K562 (cell line): ENCODE measurements around the gene P2RY4. TPM values are rescaled to one million over a fixed set of nuclear protein-coding genes. Genes with fewer than 3 reads are reported as not detected.

Source experiments
- ATAC-seq: fragments of 200-7000 bp; cut with Tn5 transposase; 3 replicates; pipeline ENCODE4 v1.9.1; 2020; ENCODE audit warnings: moderate library complexity
- BruUV-seq: library from RNA; stranded (reverse); fragments of 400-500 nt; replicated peaks from 2 replicates; lab custom pipeline; 2021; lab: Mats Ljungman, UMichigan
- CTCF ChIA-PET: fragments of 300-600 bp; formaldehyde crosslinking; extraction: SDS; loops from one replicate; lab custom pipeline; 2021; ENCODE audit warnings: low intra/inter-chr PET ratio; lab: Yijun Ruan, JAX
- POLR2A ChIA-PET: fragments of 300-600, 350-650 bp; sonication (Branson Sonifier 250); formaldehyde crosslinking; extraction: SDS; loops from one replicate; lab custom pipeline; 2021; ENCODE audit warnings: antibody characterized with exemption, inconsistent platforms; lab: Yijun Ruan, JAX
- DNase-seq, 4 experiments: peaks; one replicate each; pipeline versions ENCODE4 v3.0.0 to v3.0.0-alpha.2; 2011 to 2018; ENCODE audit warnings: low spot score in 3 of 4, mixed read lengths in 3 of 4; ENCODE audit errors: extremely low read depth in 1 of 4
- FAIRE-seq: peaks from 2 replicates; lab custom pipeline; 2011; peaks lifted over from hg19 to GRCh38; lab: Jason Lieb, UNC
- H2AFZ ChIP-seq: 2 replicates; pipeline ENCODE4 v1.6.0; 2011; ENCODE audit warnings: low read depth, low read length, control low read depth, inconsistent platforms
- H3K27ac ChIP-seq: fragments of 200-600 bp; 3 replicates; pipeline ENCODE4 v1.8.0; 2011; ENCODE audit warnings: low read depth, mild to moderate bottlenecking, control low read depth, inconsistent platforms, low read length, moderate library complexity, mixed read lengths; ENCODE audit errors: extremely low read depth
- H3K27me3 ChIP-seq, 2 experiments: fragments of 300-600 bp in 1 of 2; 2 replicates in 1 of 2; 3 replicates in 1 of 2; pipeline versions ENCODE4 v1.6.0 to v1.8.0; 2011; ENCODE audit warnings: inconsistent platforms in 2 of 2, low read length in 2 of 2, mild to moderate bottlenecking in 1 of 2, mixed read lengths in 1 of 2, moderate library complexity in 1 of 2; ENCODE audit not compliant: control insufficient read depth in 2 of 2, insufficient read depth in 2 of 2
- H3K36me3 ChIP-seq: fragments of 300-600 bp; 3 replicates; pipeline ENCODE4 v1.8.0; 2011; ENCODE audit warnings: mild to moderate bottlenecking, low read length, inconsistent platforms; ENCODE audit not compliant: control insufficient read depth, insufficient read depth
- H3K4me1 ChIP-seq, 2 experiments: fragments of 200-600 bp in 1 of 2; replicated peaks in 1 of 2; 2 replicates in 1 of 2; 3 replicates in 1 of 2; pipeline versions ENCODE4 v1.5.1 to v1.8.0; 2011; ENCODE audit warnings: inconsistent platforms in 2 of 2, low read length in 2 of 2, mild to moderate bottlenecking in 1 of 2, mixed read lengths in 1 of 2, moderate library complexity in 1 of 2; ENCODE audit not compliant: control insufficient read depth in 2 of 2, insufficient read depth in 2 of 2
- H3K4me2 ChIP-seq: 2 replicates; pipeline ENCODE4 v1.6.1; 2011; ENCODE audit warnings: low read length, control low read depth, inconsistent platforms, mixed read lengths; ENCODE audit not compliant: insufficient read depth
- H3K4me3 ChIP-seq: fragments of 200-600 bp; sonication (generic), shearing (Covaris generic); 2 replicates; pipeline ENCODE4 v1.5.1; 2016; ENCODE audit warnings: control low read depth, inconsistent platforms
- H3K79me2 ChIP-seq: fragments of 200-600 bp; 3 replicates; pipeline ENCODE4 v1.8.0; 2011; ENCODE audit warnings: low read length, inconsistent platforms; ENCODE audit not compliant: control insufficient read depth, insufficient read depth
- H3K9ac ChIP-seq, 2 experiments: 2 replicates each; pipeline versions ENCODE4 v1.6.0 to v1.6.1; 2011; ENCODE audit warnings: low read depth in 2 of 2, low read length in 2 of 2, control low read depth in 1 of 2, inconsistent platforms in 1 of 2, mild to moderate bottlenecking in 1 of 2, mixed read lengths in 1 of 2; ENCODE audit not compliant: insufficient read depth in 1 of 2
- H3K9me1 ChIP-seq: one replicate; pipeline ENCODE4 v1.6.0; 2011; ENCODE audit warnings: inconsistent platforms, mild to moderate bottlenecking, low read length, moderate library complexity; ENCODE audit not compliant: control insufficient read depth, insufficient read depth
- H3K9me3 ChIP-seq: replicated peaks from 2 replicates; pipeline ENCODE4 v1.5.1; 2011; ENCODE audit warnings: low read depth, low read length, inconsistent platforms; ENCODE audit not compliant: control insufficient read depth, insufficient read depth
- H4K20me1 ChIP-seq: replicated peaks from 2 replicates; pipeline ENCODE4 v1.6.1; 2011; ENCODE audit warnings: low read length, inconsistent platforms, mixed read lengths; ENCODE audit not compliant: control insufficient read depth, insufficient read depth
- ARNT ChIP-seq, 2 experiments: fragments of 450-650 bp; IDR thresholded peaks; 2 replicates each; pipeline ENCODE4 v1.6.1; 2016; ENCODE audit warnings: mild to moderate bottlenecking in 1 of 2
- BRF1 ChIP-seq: IDR thresholded peaks from 3 replicates; pipeline ENCODE4 v1.6.1; 2011; ENCODE audit warnings: borderline replicate concordance, mild to moderate bottlenecking; ENCODE audit not compliant: insufficient read length; ENCODE audit errors: extremely low read depth
- MEIS2 ChIP-seq: fragments of 450-650 bp; IDR thresholded peaks from 2 replicates; pipeline ENCODE4 v1.6.1; 2014; ENCODE audit warnings: mild to moderate bottlenecking; ENCODE audit not compliant: partially characterized antibody
- MXI1 ChIP-seq: IDR thresholded peaks from 2 replicates; pipeline ENCODE4 v1.6.1; 2011; ENCODE audit warnings: low read depth, mild to moderate bottlenecking, improper control_type of control experiment, low read length
- NR2C1 ChIP-seq, 2 experiments: fragments of 450-650 bp; IDR thresholded peaks; 2 replicates each; pipeline ENCODE4 v1.6.1; 2017; ENCODE audit warnings: mild to moderate bottlenecking in 2 of 2, antibody characterized with exemption in 1 of 2, inconsistent platforms in 1 of 2, missing compliant biosample characterization in 1 of 2, missing genetic modification characterization in 1 of 2
- RAD51 ChIP-seq: fragments of 450-650 bp; IDR thresholded peaks from 2 replicates; pipeline ENCODE4 v1.7.1; 2016; ENCODE audit warnings: low read depth, mild to moderate bottlenecking, borderline replicate concordance
- TCF7L2 ChIP-seq: fragments of 150-350 bp; IDR thresholded peaks from 2 replicates; pipeline ENCODE4 v1.6.1; 2016; ENCODE audit warnings: low read depth, mild to moderate bottlenecking, low read length, moderate library complexity
- ZBTB7A ChIP-seq: IDR thresholded peaks from 2 replicates; pipeline ENCODE4 v1.6.1; 2011; ENCODE audit warnings: low read depth, mild to moderate bottlenecking, low read length, moderate library complexity, borderline replicate concordance; ENCODE audit not compliant: control insufficient read depth
- ZNF212 ChIP-seq: fragments of 450-650 bp; formaldehyde crosslinking; IDR thresholded peaks from 2 replicates; pipeline ENCODE4 v1.4.0; 2020; ENCODE audit warnings: mild to moderate bottlenecking
- ZNF436 ChIP-seq: fragments of 250-450, 450-650 bp; sonication (Bioruptor Pico); formaldehyde crosslinking; IDR thresholded peaks from 2 replicates; pipeline ENCODE4 v1.7.0; 2020; ENCODE audit warnings: mild to moderate bottlenecking
- ZNF583 ChIP-seq: fragments of 250-450 bp; sonication (Bioruptor Pico); IDR thresholded peaks from 2 replicates; pipeline ENCODE4 v1.4.0; 2020
- ZSCAN32 ChIP-seq: fragments of 450-650 bp; formaldehyde crosslinking; IDR thresholded peaks from 2 replicates; pipeline ENCODE4 v1.4.0; 2020; ENCODE audit warnings: mild to moderate bottlenecking, moderate library complexity
- WGBS: fragments of 100-300 bp; shearing (Covaris generic); methylation state at CpG from one replicate; pipeline ENCODE4 v1.1.6; 2016; ENCODE audit warnings: low coverage, mixed read lengths; ENCODE audit not compliant: insufficient coverage; ENCODE audit errors: missing lambda C conversion rate; 5-methylcytosine and 5-hydroxymethylcytosine counted together
- in situ Hi-C: fragments of 300-500 bp; cut with MboI; formaldehyde crosslinking; loops from 4 replicates; pipeline ENCODE4 v1.15.0; 2018; ENCODE audit warnings: inconsistent platforms, mixed read lengths
- intact Hi-C: fragments of 100-400 bp; cut with micrococcal nuclease; formaldehyde crosslinking; loops from 2 replicates; pipeline ENCODE4 v1.14.2; 2022
- polyA plus RNA-seq, 8 experiments: library from polyadenylated mRNA; depleted of rRNA in 4 of 8; stranded (reverse) in 5 of 8; unstranded in 3 of 8; fragments of >200 nt; fragmentation: Nextera tagmentation in 2 of 8; fragmentation: Illumina TruSeq in 1 of 8; extraction: Ambion mirVana in 2 of 8; extraction: Trizol in 1 of 8; gene quantifications; 2 replicates each; pipeline versions ENCODE4 v1.2.1 to v1.2.3, GENCODE V29; 2011 to 2014; ENCODE audit warnings: inconsistent platforms in 1 of 8, missing spikeins in 1 of 8
- total RNA-seq, 7 experiments: library from RNA; depleted of rRNA in 6 of 7; stranded (reverse); fragments of >200 nt in 6 of 7; fragmentation: Illumina TruSeq in 2 of 7; extraction: Trizol in 2 of 7; gene quantifications; 2 replicates each; pipeline versions ENCODE4 v1.2.1 to v1.2.3, GENCODE V29; 2011 to 2021; ENCODE audit warnings: low replicate concordance in 1 of 7
- TF ChIP-seq, protein P1 (sequence below): fragments of 450-650 bp; formaldehyde crosslinking; IDR thresholded peaks from 2 replicates; pipeline ENCODE4 v1.4.0; 2022; ENCODE audit warnings: missing genetic modification characterization
- TF ChIP-seq, protein P2 (sequence below): fragments of 150-350 bp; IDR thresholded peaks from 2 replicates; pipeline ENCODE4 v1.6.1; 2014; ENCODE audit warnings: low read depth, mild to moderate bottlenecking, low read length, borderline replicate concordance
- TF ChIP-seq, protein P3 (sequence below), 2 experiments: fragments of 450-650 bp; IDR thresholded peaks; 2 replicates each; pipeline ENCODE4 v1.6.1; 2016
- TF ChIP-seq, protein P4 (sequence below): sonication (generic); formaldehyde crosslinking; IDR thresholded peaks from 2 replicates; pipeline ENCODE4 v1.5.0; 2020; ENCODE audit warnings: missing genetic modification reagents

The P2RY4 gene
- total and polyA plus RNA-seq, 9 of the 15 experiments (the other 6 are each of a cell fraction or from before 2014, with no cell fraction given) = not detected

DNA sequence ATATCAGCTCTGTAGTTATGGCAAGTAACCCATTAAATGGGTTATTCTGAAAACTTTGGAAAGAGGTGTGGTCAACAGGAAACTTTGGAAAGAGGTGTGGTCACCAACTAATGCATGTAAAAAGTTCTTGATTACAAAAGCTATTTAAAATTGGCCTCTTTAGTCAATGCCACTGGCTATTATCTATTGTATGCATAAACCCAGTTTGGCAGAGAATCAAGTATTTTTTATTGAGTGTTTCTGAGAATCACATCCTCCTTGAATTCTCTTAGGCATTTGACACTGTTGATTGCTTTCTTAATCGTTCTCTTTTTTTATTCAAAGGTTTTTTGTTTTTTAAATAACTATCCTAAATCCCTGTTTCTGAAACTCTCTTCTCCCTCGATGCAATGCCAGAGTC, 7.5 kb downstream of the P2RY4 start (continued):
- TF ChIP-seq, protein P1, sequence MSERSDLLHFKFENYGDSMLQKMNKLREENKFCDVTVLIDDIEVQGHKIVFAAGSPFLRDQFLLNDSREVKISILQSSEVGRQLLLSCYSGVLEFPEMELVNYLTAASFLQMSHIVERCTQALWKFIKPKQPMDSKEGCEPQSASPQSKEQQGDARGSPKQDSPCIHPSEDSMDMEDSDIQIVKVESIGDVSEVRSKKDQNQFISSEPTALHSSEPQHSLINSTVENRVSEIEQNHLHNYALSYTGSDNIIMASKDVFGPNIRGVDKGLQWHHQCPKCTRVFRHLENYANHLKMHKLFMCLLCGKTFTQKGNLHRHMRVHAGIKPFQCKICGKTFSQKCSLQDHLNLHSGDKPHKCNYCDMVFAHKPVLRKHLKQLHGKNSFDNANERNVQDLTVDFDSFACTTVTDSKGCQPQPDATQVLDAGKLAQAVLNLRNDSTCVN = no peak
- TF ChIP-seq ZNF436 (CRISPR knock-in tag) (no peak), NR2C1 (IDR thresholded peaks at IDR 0.05) (no peak), NR2C1 (tag; IDR thresholded peaks at IDR 0.05) (no peak)
- TF ChIP-seq, protein P2, sequence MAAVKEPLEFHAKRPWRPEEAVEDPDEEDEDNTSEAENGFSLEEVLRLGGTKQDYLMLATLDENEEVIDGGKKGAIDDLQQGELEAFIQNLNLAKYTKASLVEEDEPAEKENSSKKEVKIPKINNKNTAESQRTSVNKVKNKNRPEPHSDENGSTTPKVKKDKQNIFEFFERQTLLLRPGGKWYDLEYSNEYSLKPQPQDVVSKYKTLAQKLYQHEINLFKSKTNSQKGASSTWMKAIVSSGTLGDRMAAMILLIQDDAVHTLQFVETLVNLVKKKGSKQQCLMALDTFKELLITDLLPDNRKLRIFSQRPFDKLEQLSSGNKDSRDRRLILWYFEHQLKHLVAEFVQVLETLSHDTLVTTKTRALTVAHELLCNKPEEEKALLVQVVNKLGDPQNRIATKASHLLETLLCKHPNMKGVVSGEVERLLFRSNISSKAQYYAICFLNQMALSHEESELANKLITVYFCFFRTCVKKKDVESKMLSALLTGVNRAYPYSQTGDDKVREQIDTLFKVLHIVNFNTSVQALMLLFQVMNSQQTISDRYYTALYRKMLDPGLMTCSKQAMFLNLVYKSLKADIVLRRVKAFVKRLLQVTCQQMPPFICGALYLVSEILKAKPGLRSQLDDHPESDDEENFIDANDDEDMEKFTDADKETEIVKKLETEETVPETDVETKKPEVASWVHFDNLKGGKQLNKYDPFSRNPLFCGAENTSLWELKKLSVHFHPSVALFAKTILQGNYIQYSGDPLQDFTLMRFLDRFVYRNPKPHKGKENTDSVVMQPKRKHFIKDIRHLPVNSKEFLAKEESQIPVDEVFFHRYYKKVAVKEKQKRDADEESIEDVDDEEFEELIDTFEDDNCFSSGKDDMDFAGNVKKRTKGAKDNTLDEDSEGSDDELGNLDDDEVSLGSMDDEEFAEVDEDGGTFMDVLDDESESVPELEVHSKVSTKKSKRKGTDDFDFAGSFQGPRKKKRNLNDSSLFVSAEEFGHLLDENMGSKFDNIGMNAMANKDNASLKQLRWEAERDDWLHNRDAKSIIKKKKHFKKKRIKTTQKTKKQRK = no peak

DNA sequence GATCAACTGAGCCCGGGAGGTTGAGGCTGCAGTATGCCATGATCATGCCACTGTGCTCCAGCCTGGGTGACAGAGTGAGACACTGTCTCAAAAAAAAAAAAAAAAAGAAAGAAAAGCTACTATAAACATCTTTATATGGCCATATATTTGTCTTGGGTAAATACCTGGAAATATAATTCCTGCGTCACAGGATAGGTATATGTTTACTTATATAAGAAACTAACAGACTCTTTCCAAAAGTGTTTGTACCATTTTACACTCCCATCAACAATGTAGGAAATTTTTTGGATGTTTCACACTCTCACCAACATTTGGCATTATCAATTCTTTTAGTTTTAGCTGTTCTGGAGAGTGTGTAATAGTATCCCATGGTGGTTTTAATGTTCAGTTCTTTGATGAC, 12.8 kb downstream of the P2RY4 start:
- no peak overlapping the region for H3K27ac ChIP-seq
- H3K27me3 ChIP-seq = peaks cover 0 to 5% of the 10 kb centered on the region in 2 experiments; a peak in 2 of 5 replicates
- H2AFZ ChIP-seq = no peak overlapping the region
- H3K36me3 ChIP-seq = no peaks in the 10 kb centered on the region
- no peak overlapping the region for H3K4me2 ChIP-seq
- in situ Hi-C loops = no loop called here
- H3K4me1 ChIP-seq = no peaks in the 10 kb centered on the region
- no peaks in the 10 kb centered on the region for H3K9me1 ChIP-seq
- no peak overlapping the region for H3K4me3 ChIP-seq
- 0% methylated on average over 2 of the region's 2 CpGs for WGBS
- H3K79me2 ChIP-seq = no peaks in the 10 kb centered on the region
- CTCF ChIA-PET = no interaction called here
- H3K9me3 ChIP-seq = no peaks in the 10 kb centered on the region
- FAIRE-seq (no peak), ATAC-seq (no peak), DNase-seq (no peak)
- H3K9ac ChIP-seq = no peak overlapping the region
- intact Hi-C loops = no loop called here
- POLR2A ChIA-PET = no interaction called here
- no TSS peak for BruUV-seq
- no peaks in the 10 kb centered on the region for H4K20me1 ChIP-seq
- no peak for TF ChIP-seq MXI1
- TF ChIP-seq ZBTB7A = no peak
- no peak for TF ChIP-seq ARNT (IDR thresholded peaks at IDR 0.05)
- no peak for TF ChIP-seq ZSCAN32 (CRISPR knock-in tag)
- TF ChIP-seq ZNF212 (CRISPR knock-in tag) = no peak
- TF ChIP-seq, protein P3, sequence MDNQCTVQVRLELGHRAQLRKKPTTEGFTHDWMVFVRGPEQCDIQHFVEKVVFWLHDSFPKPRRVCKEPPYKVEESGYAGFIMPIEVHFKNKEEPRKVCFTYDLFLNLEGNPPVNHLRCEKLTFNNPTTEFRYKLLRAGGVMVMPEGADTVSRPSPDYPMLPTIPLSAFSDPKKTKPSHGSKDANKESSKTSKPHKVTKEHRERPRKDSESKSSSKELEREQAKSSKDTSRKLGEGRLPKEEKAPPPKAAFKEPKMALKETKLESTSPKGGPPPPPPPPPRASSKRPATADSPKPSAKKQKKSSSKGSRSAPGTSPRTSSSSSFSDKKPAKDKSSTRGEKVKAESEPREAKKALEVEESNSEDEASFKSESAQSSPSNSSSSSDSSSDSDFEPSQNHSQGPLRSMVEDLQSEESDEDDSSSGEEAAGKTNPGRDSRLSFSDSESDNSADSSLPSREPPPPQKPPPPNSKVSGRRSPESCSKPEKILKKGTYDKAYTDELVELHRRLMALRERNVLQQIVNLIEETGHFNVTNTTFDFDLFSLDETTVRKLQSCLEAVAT (IDR thresholded peaks at IDR 0.05) = no peak
- TF ChIP-seq, protein P4, sequence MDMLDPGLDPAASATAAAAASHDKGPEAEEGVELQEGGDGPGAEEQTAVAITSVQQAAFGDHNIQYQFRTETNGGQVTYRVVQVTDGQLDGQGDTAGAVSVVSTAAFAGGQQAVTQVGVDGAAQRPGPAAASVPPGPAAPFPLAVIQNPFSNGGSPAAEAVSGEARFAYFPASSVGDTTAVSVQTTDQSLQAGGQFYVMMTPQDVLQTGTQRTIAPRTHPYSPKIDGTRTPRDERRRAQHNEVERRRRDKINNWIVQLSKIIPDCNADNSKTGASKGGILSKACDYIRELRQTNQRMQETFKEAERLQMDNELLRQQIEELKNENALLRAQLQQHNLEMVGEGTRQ = no peak
- TF ChIP-seq MEIS2 = no peak
- no peak for TF ChIP-seq ZNF583 (CRISPR knock-in tag)
- no peak for TF ChIP-seq BRF1
- no peak for TF ChIP-seq TCF7L2
- no peak for TF ChIP-seq RAD51
